HepG2 (cell line): ENCODE data around the gene CENPK. TPM values are rescaled to one million over a fixed set of nuclear protein-coding genes. Genes with fewer than 3 reads are reported as not detected.

Source experiments
- CBX5 ChIP-seq: sonication (generic); formaldehyde crosslinking; IDR thresholded peaks from 2 replicates; pipeline ENCODE4 v1.4.0; 2020; ENCODE audit warnings: missing genetic modification reagents, borderline replicate concordance
- CREB1 ChIP-seq, 2 experiments: fragments of 450-650 bp in 1 of 2; IDR thresholded peaks; 2 replicates each; pipeline ENCODE4 v1.6.1; 2016 to 2017; ENCODE audit warnings: control low read depth in 1 of 2, mild to moderate bottlenecking in 1 of 2, missing compliant biosample characterization in 1 of 2, missing genetic modification characterization in 1 of 2
- EZH2 ChIP-seq: conservative IDR thresholded peaks from 2 replicates; pipeline ENCODE4 v1.6.1; 2012; ENCODE audit warnings: mild to moderate bottlenecking, low read depth, low read length, moderate library complexity
- GATAD2A ChIP-seq: IDR thresholded peaks from 2 replicates; pipeline ENCODE4 v1.6.1; 2016
- KDM3A ChIP-seq: IDR thresholded peaks from 2 replicates; pipeline ENCODE4 v1.6.1; 2018; ENCODE audit warnings: low read depth, missing compliant biosample characterization
- ZC3H13 ChIP-seq: sonication (generic); formaldehyde crosslinking; IDR thresholded peaks from 2 replicates; pipeline ENCODE4 v1.8.1; 2023; ENCODE audit warnings: mild to moderate bottlenecking, missing genetic modification reagents, moderate library complexity
- ZNF121 ChIP-seq: sonication (generic); formaldehyde crosslinking; IDR thresholded peaks from 2 replicates; pipeline ENCODE4 v1.5.0; 2020; ENCODE audit warnings: mild to moderate bottlenecking, missing genetic modification reagents
- ZNF138 ChIP-seq: sonication (generic); formaldehyde crosslinking; IDR thresholded peaks from 2 replicates; pipeline ENCODE4 v1.5.0; 2020; ENCODE audit warnings: mild to moderate bottlenecking, low read depth, missing genetic modification reagents
- ZNF263 ChIP-seq: sonication (generic); formaldehyde crosslinking; IDR thresholded peaks from 2 replicates; pipeline ENCODE4 v1.4.0; 2020; ENCODE audit warnings: missing genetic modification reagents
- ZNF709 ChIP-seq: sonication (generic); formaldehyde crosslinking; IDR thresholded peaks from 2 replicates; pipeline ENCODE4 v1.5.0; 2020; ENCODE audit warnings: mild to moderate bottlenecking, missing genetic modification reagents
- ZNF782 ChIP-seq: sonication (generic); formaldehyde crosslinking; IDR thresholded peaks from 2 replicates; pipeline ENCODE4 v1.4.0; 2020; ENCODE audit warnings: missing genetic modification reagents, mild to moderate bottlenecking, borderline replicate concordance
- ZSCAN21 ChIP-seq: sonication (generic); formaldehyde crosslinking; IDR thresholded peaks from 2 replicates; pipeline ENCODE4 v1.8.0; 2022; ENCODE audit warnings: mild to moderate bottlenecking, missing genetic modification reagents, moderate library complexity, borderline replicate concordance
- polyA plus RNA-seq, 8 experiments: library from polyadenylated mRNA; depleted of rRNA in 3 of 8; stranded (reverse) in 7 of 8; unstranded in 1 of 8; fragments of >200 nt; fragmentation: Illumina TruSeq in 4 of 8; extraction: Trizol in 4 of 8; gene quantifications; 2 replicates each; pipeline versions ENCODE4 v1.2.1 to v1.2.3, GENCODE V29; 2011 to 2016; ENCODE audit warnings: low read depth in 4 of 8, missing spikeins in 1 of 8, mixed read lengths in 1 of 8; ENCODE audit not compliant: insufficient read depth in 1 of 8
- total RNA-seq, 5 experiments: library from RNA; depleted of rRNA; stranded (reverse); fragments of >200 nt; fragmentation: Illumina TruSeq; extraction: Trizol; gene quantifications; 2 replicates each; pipeline ENCODE4 v1.2.3, GENCODE V29; 2016; ENCODE audit warnings: low read depth in 1 of 5
- TF ChIP-seq, protein P1 (sequence below): sonication (generic); formaldehyde crosslinking; IDR thresholded peaks from 2 replicates; pipeline ENCODE4 v1.5.0; 2020; ENCODE audit warnings: mild to moderate bottlenecking, missing genetic modification reagents
- TF ChIP-seq, protein P2 (sequence below): sonication (generic); formaldehyde crosslinking; conservative IDR thresholded peaks from 2 replicates; pipeline ENCODE4 v1.4.0; 2020; ENCODE audit warnings: missing genetic modification reagents
- TF ChIP-seq, protein P3 (sequence below): sonication (generic); formaldehyde crosslinking; IDR thresholded peaks from 2 replicates; pipeline ENCODE4 v1.4.0; 2020; ENCODE audit warnings: missing genetic modification reagents
- TF ChIP-seq, protein P4 (sequence below): sonication (generic); formaldehyde crosslinking; IDR thresholded peaks from 2 replicates; pipeline ENCODE4 v1.4.0; 2020; ENCODE audit warnings: missing genetic modification reagents, borderline replicate concordance
- TF ChIP-seq, protein P5 (sequence below): sonication (generic); formaldehyde crosslinking; IDR thresholded peaks from 2 replicates; pipeline ENCODE4 v1.8.0; 2022; ENCODE audit warnings: missing genetic modification reagents, low read depth, mild to moderate bottlenecking, borderline replicate concordance

The CENPK gene
- total and polyA plus RNA-seq, 2 of the 13 experiments (the other 11 are each of a cell fraction or from before 2014, with no cell fraction given), result 14.3 to 54.4 TPM

DNA sequence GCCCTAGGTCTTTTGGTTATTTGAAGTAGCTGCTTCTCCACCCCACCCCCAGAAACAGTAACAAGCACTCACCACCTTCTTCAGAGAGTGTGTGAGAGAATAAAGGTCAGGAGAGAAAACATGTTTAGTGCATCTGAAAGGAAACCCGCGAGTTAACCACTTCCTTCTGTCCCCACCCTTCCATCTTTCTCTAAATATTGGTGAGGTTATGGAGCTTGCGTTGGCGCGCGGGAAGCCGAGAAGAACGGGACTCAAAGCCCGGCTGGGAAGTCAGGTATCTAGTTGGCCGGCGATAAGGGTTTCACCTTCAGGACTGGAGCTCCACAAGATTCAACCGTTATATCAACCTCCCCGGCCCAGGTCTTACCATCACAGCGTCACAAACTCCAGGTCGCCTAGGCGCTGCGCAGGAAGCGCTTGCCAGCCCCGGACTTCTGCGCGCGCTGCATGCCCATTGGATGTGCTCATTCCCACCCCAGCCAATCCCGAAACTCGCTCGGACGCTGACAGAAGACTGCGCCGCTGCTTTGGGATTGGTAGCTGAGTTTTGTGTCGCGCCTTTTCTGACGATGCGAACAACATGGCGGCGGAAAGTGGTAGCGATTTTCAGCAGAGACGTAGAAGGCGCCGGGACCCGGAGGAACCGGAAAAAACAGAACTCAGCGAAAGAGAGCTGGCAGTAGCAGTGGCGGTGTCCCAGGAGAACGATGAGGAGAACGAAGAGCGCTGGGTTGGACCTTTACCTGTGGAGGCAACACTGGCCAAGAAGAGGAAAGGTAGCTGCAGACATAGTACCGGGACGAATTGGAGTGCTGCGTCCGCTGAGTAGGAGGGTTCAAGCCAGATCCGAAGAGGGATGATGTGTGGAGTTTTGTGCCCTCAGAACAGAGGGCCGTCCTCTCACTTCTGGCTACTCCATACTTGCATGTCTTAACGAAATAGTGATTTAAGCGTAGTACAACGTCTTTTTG lies at the start of gene CENPK, which contains the start of gene PPWD1 (continued):
- TF ChIP-seq ZC3H13, result no peak
- TF ChIP-seq KDM3A (CRISPR knock-in tag), result no peak
- TF ChIP-seq EZH2, result no peak
- TF ChIP-seq, protein P1, sequence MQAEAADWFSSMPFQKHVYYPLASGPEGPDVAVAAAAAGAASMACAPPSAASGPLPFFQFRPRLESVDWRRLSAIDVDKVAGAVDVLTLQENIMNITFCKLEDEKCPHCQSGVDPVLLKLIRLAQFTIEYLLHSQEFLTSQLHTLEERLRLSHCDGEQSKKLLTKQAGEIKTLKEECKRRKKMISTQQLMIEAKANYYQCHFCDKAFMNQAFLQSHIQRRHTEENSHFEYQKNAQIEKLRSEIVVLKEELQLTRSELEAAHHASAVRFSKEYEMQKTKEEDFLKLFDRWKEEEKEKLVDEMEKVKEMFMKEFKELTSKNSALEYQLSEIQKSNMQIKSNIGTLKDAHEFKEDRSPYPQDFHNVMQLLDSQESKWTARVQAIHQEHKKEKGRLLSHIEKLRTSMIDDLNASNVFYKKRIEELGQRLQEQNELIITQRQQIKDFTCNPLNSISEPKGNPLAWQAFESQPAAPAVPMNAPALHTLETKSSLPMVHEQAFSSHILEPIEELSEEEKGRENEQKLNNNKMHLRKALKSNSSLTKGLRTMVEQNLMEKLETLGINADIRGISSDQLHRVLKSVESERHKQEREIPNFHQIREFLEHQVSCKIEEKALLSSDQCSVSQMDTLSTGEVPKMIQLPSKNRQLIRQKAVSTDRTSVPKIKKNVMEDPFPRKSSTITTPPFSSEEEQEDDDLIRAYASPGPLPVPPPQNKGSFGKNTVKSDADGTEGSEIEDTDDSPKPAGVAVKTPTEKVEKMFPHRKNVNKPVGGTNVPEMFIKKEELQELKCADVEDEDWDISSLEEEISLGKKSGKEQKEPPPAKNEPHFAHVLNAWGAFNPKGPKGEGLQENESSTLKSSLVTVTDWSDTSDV (CRISPR knock-in tag), result no peak
- TF ChIP-seq, protein P2, sequence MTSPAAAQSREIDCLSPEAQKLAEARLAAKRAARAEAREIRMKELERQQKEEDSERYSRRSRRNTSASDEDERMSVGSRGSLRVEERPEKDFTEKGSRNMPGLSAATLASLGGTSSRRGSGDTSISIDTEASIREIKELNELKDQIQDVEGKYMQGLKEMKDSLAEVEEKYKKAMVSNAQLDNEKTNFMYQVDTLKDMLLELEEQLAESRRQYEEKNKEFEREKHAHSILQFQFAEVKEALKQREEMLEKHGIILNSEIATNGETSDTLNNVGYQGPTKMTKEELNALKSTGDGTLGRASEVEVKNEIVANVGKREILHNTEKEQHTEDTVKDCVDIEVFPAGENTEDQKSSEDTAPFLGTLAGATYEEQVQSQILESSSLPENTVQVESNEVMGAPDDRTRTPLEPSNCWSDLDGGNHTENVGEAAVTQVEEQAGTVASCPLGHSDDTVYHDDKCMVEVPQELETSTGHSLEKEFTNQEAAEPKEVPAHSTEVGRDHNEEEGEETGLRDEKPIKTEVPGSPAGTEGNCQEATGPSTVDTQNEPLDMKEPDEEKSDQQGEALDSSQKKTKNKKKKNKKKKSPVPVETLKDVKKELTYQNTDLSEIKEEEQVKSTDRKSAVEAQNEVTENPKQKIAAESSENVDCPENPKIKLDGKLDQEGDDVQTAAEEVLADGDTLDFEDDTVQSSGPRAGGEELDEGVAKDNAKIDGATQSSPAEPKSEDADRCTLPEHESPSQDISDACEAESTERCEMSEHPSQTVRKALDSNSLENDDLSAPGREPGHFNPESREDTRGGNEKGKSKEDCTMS (CRISPR knock-in tag), result no peak
- 0 out of 2 replicates have a peak, but pooled peaks have one; percentile 57 for TF ChIP-seq ZNF138 (CRISPR knock-in tag)
- TF ChIP-seq ZNF263 (CRISPR knock-in tag), result peak; percentile 59; the same call in 1 of the 2 replicates
- peak; percentile 15; the same call in 1 of the 2 replicates for TF ChIP-seq CBX5
- peak; percentile 98 for TF ChIP-seq CREB1 (IDR thresholded peaks at IDR 0.05)
- peak; percentile 100 for TF ChIP-seq CREB1 (CRISPR knock-in tag; IDR thresholded peaks at IDR 0.05)
- peak; percentile 50; the same call in 1 of the 2 replicates for TF ChIP-seq ZNF121 (CRISPR knock-in tag)
- TF ChIP-seq, protein P3, sequence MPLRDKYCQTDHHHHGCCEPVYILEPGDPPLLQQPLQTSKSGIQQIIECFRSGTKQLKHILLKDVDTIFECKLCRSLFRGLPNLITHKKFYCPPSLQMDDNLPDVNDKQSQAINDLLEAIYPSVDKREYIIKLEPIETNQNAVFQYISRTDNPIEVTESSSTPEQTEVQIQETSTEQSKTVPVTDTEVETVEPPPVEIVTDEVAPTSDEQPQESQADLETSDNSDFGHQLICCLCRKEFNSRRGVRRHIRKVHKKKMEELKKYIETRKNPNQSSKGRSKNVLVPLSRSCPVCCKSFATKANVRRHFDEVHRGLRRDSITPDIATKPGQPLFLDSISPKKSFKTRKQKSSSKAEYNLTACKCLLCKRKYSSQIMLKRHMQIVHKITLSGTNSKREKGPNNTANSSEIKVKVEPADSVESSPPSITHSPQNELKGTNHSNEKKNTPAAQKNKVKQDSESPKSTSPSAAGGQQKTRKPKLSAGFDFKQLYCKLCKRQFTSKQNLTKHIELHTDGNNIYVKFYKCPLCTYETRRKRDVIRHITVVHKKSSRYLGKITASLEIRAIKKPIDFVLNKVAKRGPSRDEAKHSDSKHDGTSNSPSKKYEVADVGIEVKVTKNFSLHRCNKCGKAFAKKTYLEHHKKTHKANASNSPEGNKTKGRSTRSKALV (CRISPR knock-in tag), result peak; percentile 9; the same call in 1 of the 2 replicates
- peak; percentile 62; the same call in 1 of the 2 replicates for TF ChIP-seq ZSCAN21 (CRISPR knock-in tag)
- TF ChIP-seq ZNF709 (CRISPR knock-in tag), result no peak; the same call in none of the 2 replicates
- TF ChIP-seq, protein P4, sequence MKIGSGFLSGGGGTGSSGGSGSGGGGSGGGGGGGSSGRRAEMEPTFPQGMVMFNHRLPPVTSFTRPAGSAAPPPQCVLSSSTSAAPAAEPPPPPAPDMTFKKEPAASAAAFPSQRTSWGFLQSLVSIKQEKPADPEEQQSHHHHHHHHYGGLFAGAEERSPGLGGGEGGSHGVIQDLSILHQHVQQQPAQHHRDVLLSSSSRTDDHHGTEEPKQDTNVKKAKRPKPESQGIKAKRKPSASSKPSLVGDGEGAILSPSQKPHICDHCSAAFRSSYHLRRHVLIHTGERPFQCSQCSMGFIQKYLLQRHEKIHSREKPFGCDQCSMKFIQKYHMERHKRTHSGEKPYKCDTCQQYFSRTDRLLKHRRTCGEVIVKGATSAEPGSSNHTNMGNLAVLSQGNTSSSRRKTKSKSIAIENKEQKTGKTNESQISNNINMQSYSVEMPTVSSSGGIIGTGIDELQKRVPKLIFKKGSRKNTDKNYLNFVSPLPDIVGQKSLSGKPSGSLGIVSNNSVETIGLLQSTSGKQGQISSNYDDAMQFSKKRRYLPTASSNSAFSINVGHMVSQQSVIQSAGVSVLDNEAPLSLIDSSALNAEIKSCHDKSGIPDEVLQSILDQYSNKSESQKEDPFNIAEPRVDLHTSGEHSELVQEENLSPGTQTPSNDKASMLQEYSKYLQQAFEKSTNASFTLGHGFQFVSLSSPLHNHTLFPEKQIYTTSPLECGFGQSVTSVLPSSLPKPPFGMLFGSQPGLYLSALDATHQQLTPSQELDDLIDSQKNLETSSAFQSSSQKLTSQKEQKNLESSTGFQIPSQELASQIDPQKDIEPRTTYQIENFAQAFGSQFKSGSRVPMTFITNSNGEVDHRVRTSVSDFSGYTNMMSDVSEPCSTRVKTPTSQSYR (CRISPR knock-in tag), result no peak
- no peak for TF ChIP-seq ZNF782 (CRISPR knock-in tag)
- TF ChIP-seq GATAD2A (CRISPR knock-in tag), result no peak; the same call in 1 of the 2 replicates
- TF ChIP-seq, protein P5, sequence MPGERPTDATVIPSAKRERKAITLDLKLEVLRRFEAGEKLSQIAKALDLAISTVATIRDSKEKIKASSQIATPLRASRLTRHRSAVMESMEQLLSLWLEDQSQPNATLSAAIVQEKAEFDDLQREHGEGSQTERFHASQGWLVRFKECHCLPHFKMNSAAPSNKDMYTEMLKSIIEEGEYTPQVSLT, result no peak
